Ascending aorta (tissue), 2 donors: ENCODE results near the gene LCT. TPM values are rescaled to one million over a fixed set of nuclear protein-coding genes. Genes with fewer than 3 reads are reported as not detected.

Source experiments
- DNase-seq, 2 donors: peaks; one replicate each; pipeline ENCODE4 v3.0.0-alpha.2; 2019; ENCODE audit warnings: low spot score in 2 of 2
- H3K27ac ChIP-seq, 2 donors: fragments of 200-600 bp; sonication (generic); one replicate each; pipeline ENCODE4 v1.5.1; 2016 to 2017; ENCODE audit warnings: mild to moderate bottlenecking in 1 of 2
- H3K27me3 ChIP-seq: fragments of 200-600 bp; sonication (generic); one replicate; pipeline ENCODE4 v1.5.1; 2017
- H3K36me3 ChIP-seq, 2 donors: fragments of 200-600 bp; sonication (generic); one replicate each; pipeline ENCODE4 v1.5.1; 2016
- H3K4me1 ChIP-seq, 2 donors: fragments of 200-600 bp; sonication (generic); one replicate each; pipeline ENCODE4 v1.5.1; 2016 to 2017; ENCODE audit warnings: mild to moderate bottlenecking in 1 of 2
- H3K4me3 ChIP-seq, 2 donors: fragments of 200-600 bp; sonication (generic); one replicate each; pipeline ENCODE4 v1.5.1; 2016 to 2017; ENCODE audit warnings: mild to moderate bottlenecking in 1 of 2
- H3K9me3 ChIP-seq, 2 donors: fragments of 200-600 bp; sonication (generic); one replicate each; pipeline ENCODE4 v1.5.1; 2016
- CTCF ChIP-seq, 3 experiments: fragments of 200-600 bp in 2 of 3; fragments of 450-650 bp in 1 of 3; sonication (generic) in 2 of 3; IDR thresholded peaks; one replicate each; pipeline ENCODE4 v1.5.1; 2016 to 2019; ENCODE audit warnings: antibody characterized with exemption in 3 of 3, mild to moderate bottlenecking in 1 of 3, moderate library complexity in 1 of 3
- intact Hi-C: fragments of 100-400 bp; cut with DNase I; formaldehyde crosslinking; loops from one replicate; pipeline ENCODE4 v1.15.1; 2023
- total RNA-seq: library from RNA; depleted of rRNA; stranded (reverse); fragments of >200 nt; gene quantifications from one replicate; pipeline ENCODE4 v1.1.0, GENCODE V29; 2016

LCT gene
- total RNA-seq, 1 donor from 2014 or later, result not detected

- no peak for TF ChIP-seq CTCF (IDR thresholded peaks at IDR 0.05)
- Histone ChIP-seq H3K27me3 (no peaks in the 10 kb centered on the region), H3K4me3 (no peak overlapping the region), H3K9me3 (no peaks in the 10 kb centered on the region), H3K27ac (no peak overlapping the region), H3K36me3 (no peaks in the 10 kb centered on the region), H3K4me1 (no peaks in the 10 kb centered on the region)
- intact Hi-C loops, result no loop called here
- no peak for DNase-seq
These were observed 33.7 kb downstream of the LCT start for GRCh38 chr2:135803278-135803677.

GRCh38 chr2:135802350-135802749 is 34.6 kb downstream of the LCT start:
- Histone ChIP-seq H3K4me3 (no peak overlapping the region), H3K9me3 (no peaks in the 10 kb centered on the region), H3K27me3 (no peaks in the 10 kb centered on the region), H3K4me1 (no peaks in the 10 kb centered on the region), H3K36me3 (no peaks in the 10 kb centered on the region), H3K27ac (no peak overlapping the region)
- no peak for DNase-seq
- no peak for TF ChIP-seq CTCF (IDR thresholded peaks at IDR 0.05)
- intact Hi-C loops, result no loop called here

GRCh38 chr2:135800513-135801460 is 36.2 kb downstream of the LCT start:
- DNase-seq, result no peak
- intact Hi-C loops, result no loop called here

GRCh38 chr2:135799738-135800137 is 37.2 kb downstream of the LCT start:
- no peaks in the 10 kb centered on the region for H3K4me1 ChIP-seq
- H3K27me3 ChIP-seq, result no peaks in the 10 kb centered on the region
- intact Hi-C loops, result no loop called here
- H3K27ac ChIP-seq, result no peak overlapping the region
- no peak for DNase-seq
- no peak for TF ChIP-seq CTCF (IDR thresholded peaks at IDR 0.05)
- no peaks in the 10 kb centered on the region for H3K36me3 ChIP-seq
- H3K9me3 ChIP-seq, result no peaks in the 10 kb centered on the region
- no peak overlapping the region for H3K4me3 ChIP-seq

More at GRCh38 chr2:135800513-135801460, 36.2 kb downstream of the LCT start:
- H3K4me1 ChIP-seq, result no peaks in the 10 kb centered on the region
- H3K9me3 ChIP-seq, result no peaks in the 10 kb centered on the region
- TF ChIP-seq CTCF (IDR thresholded peaks at IDR 0.05), result no peak
- no peak overlapping the region for H3K4me3 ChIP-seq
- H3K27ac ChIP-seq, result no peak overlapping the region
- no peaks in the 10 kb centered on the region for H3K27me3 ChIP-seq
- H3K36me3 ChIP-seq, result no peaks in the 10 kb centered on the region

- TF ChIP-seq CTCF (IDR thresholded peaks at IDR 0.05), result no peak
- no peaks in the 10 kb centered on the region for H3K27me3 ChIP-seq
- H3K27ac ChIP-seq, result no peak overlapping the region
- H3K4me1 ChIP-seq, result no peaks in the 10 kb centered on the region
- no peaks in the 10 kb centered on the region for H3K9me3 ChIP-seq
- H3K36me3 ChIP-seq, result no peaks in the 10 kb centered on the region
- no peak overlapping the region for H3K4me3 ChIP-seq
- intact Hi-C loops, result no loop called here
- no peak for DNase-seq
These were observed 38.2 kb downstream of the LCT start for GRCh38 chr2:135798762-135799161.
